ENCODE results near the gene RPS6KA1. TPM values are rescaled to one million over a fixed set of nuclear protein-coding genes. Genes with fewer than 3 reads are reported as not detected.
"Not testable (repeated sequence)": the region's sequence is repeated elsewhere in the genome, so short reads cannot be mapped to it uniquely, and the experiment has no call there.

The RPS6KA1 gene
- total RNA-seq, 5 donors from 2014 or later (not counting 1 experiment from before 2014, with no cell fraction given), result 85.8 to 123 (median 101) TPM

GRCh38 chr1:26496861-26497260, 32.7 kb upstream of the RPS6KA1 start:
- H3K27ac Mint-ChIP-seq, result peak overlapping the region in 1 of 2 donors; percentile 16
- H3K27me3 ChIP-seq (replicated peaks in 1 of 2; ENCODE audit: control insufficient read depth in 2 of 2, extremely low read depth in 1 of 2, insufficient read depth in 2 of 2, low read length in 1 of 2), result no peaks in the 10 kb centered on the region
- ChIA-PET POLR2A (no interaction called here), CTCF (interaction anchor here in 1 of 2 donors (0.7 kb wide), 1 partner anchor 265 kb away, joined by 7 read pairs; no protein-coding TSS in a partner anchor)
- no peak for DNase-seq
- 88% methylated on average over 3 of the region's 4 CpGs for WGBS (ENCODE audit: insufficient coverage)
- H3K4me3 ChIP-seq (ENCODE audit: control insufficient read depth in 1 of 2, extremely low read depth in 1 of 2, low read length in 1 of 2), result no peak overlapping the region
- no peaks in the 10 kb centered on the region for H3K9me3 Mint-ChIP-seq
- H3K4me3 Mint-ChIP-seq, result no peak overlapping the region
- H3K36me3 ChIP-seq (ENCODE audit: control insufficient read depth in 2 of 2, extremely low read depth in 1 of 2, insufficient read depth in 1 of 2, low read length in 1 of 2), result no peaks in the 10 kb centered on the region
- no peaks in the 10 kb centered on the region for H3K27me3 Mint-ChIP-seq
- H3K4me1 Mint-ChIP-seq, result peaks cover 4 to 10% (median 9%) of the 10 kb centered on the region in 3 donors
- H3K36me3 Mint-ChIP-seq, result no peaks in the 10 kb centered on the region
- peaks cover 5 to 20% of the 10 kb centered on the region in 2 experiments for H3K4me1 ChIP-seq (ENCODE audit: control insufficient read depth in 1 of 2, extremely low read depth in 1 of 2, insufficient read depth in 2 of 2, low read length in 2 of 2)
- no peak overlapping the region for H3K27ac ChIP-seq (ENCODE audit: low read length)
- H3K9me3 ChIP-seq, result no peaks in the 10 kb centered on the region
- ATAC-seq (replicated peaks in 1 of 4), result no peak

- Mint-ChIP-seq H3K36me3 (no peaks in the 10 kb centered on the region), H3K27me3 (no peaks in the 10 kb centered on the region), H3K27ac (peak overlapping the region; percentile 52 to 80), H3K4me3 (peak overlapping the region; percentile 28 to 56 (median 33)), H3K4me1 (peaks cover 7 to 17% (median 12%) of the 10 kb centered on the region in 3 donors), H3K9me3 (no peaks in the 10 kb centered on the region)
- DNase-seq (no peak), ATAC-seq (replicated peaks in 1 of 4) (no peak)
- H3K4me3 ChIP-seq (ENCODE audit: control insufficient read depth in 1 of 2, extremely low read depth in 1 of 2, low read length in 1 of 2), result no peak overlapping the region
- no peaks in the 10 kb centered on the region for H3K36me3 ChIP-seq (ENCODE audit: control insufficient read depth in 2 of 2, extremely low read depth in 1 of 2, insufficient read depth in 1 of 2, low read length in 1 of 2)
- WGBS (ENCODE audit: insufficient coverage), result 79% methylated on average over 4 of the region's 7 CpGs
- CTCF ChIA-PET, result interaction anchor here in 1 of 2 donors (0.6 to 0.7 kb wide), 3 partner anchors 9 to 966 kb away, joined by 3 to 4 read pairs (median 3); no protein-coding TSS in a partner anchor
- H3K9me3 ChIP-seq, result no peaks in the 10 kb centered on the region
- POLR2A ChIA-PET, result interaction anchor here in 1 of 2 donors (0.7 kb wide), 2 partner anchors 67 to 314 kb away, joined by 4 to 8 read pairs; partner anchors contain the start of gene DHDDS
- no peak overlapping the region for H3K27ac ChIP-seq (ENCODE audit: low read length)
- H3K4me1 ChIP-seq (ENCODE audit: control insufficient read depth in 1 of 2, extremely low read depth in 1 of 2, insufficient read depth in 2 of 2, low read length in 2 of 2), result peaks cover 5 to 24% of the 10 kb centered on the region in 2 experiments
- no peaks in the 10 kb centered on the region for H3K27me3 ChIP-seq (replicated peaks in 1 of 2; ENCODE audit: control insufficient read depth in 2 of 2, extremely low read depth in 1 of 2, insufficient read depth in 2 of 2, low read length in 1 of 2)
Measured at GRCh38 chr1:26498894-26499293, 30.7 kb upstream of the RPS6KA1 start.

- no peaks in the 10 kb centered on the region for H3K9me3 ChIP-seq
- H3K4me3 ChIP-seq (ENCODE audit: control insufficient read depth in 1 of 2, extremely low read depth in 1 of 2, low read length in 1 of 2), result peak overlapping the region; percentile 88 to 89
- H3K27ac Mint-ChIP-seq, result peak overlapping the region; percentile 93 to 94
- peak overlapping the region; percentile 77 to 86 (median 86) for H3K4me3 Mint-ChIP-seq
- peak overlapping the region; percentile 92 for H3K27ac ChIP-seq (ENCODE audit: low read length)
- peaks cover 5 to 24% of the 10 kb centered on the region in 2 experiments for H3K4me1 ChIP-seq (ENCODE audit: control insufficient read depth in 1 of 2, extremely low read depth in 1 of 2, insufficient read depth in 2 of 2, low read length in 2 of 2)
- ChIA-PET POLR2A (interaction anchor here (0.6 to 0.7 kb wide), 5 partner anchors 12 to 576 kb away, joined by 3 read pairs; partner anchors contain the start of gene DHDDS (in 1 of the 2)), CTCF (interaction anchor here (0.6 to 2.4 kb wide), 12 partner anchors 12 to 417 kb away, joined by 3 to 14 read pairs (median 3); partner anchors contain the start of genes HMGN2 (in 1 of the 2) and PIGV (in 1 of the 2))
- H3K27me3 Mint-ChIP-seq, result no peaks in the 10 kb centered on the region
- H3K4me1 Mint-ChIP-seq, result peaks cover 7 to 17% (median 12%) of the 10 kb centered on the region in 3 donors
- under 1% methylated on average over 73 of the region's 74 CpGs for whole genome bisulfite sequencing (ENCODE audit: insufficient coverage)
- no peaks in the 10 kb centered on the region for H3K36me3 Mint-ChIP-seq
- DNase-seq (peak; percentile 64 to 93 (median 81)), ATAC-seq (replicated peaks in 1 of 4) (peak; percentile 77 to 81 (median 79))
- H3K27me3 ChIP-seq (replicated peaks in 1 of 2; ENCODE audit: control insufficient read depth in 2 of 2, extremely low read depth in 1 of 2, insufficient read depth in 2 of 2, low read length in 1 of 2), result no peaks in the 10 kb centered on the region
- no peaks in the 10 kb centered on the region for H3K9me3 Mint-ChIP-seq
- H3K36me3 ChIP-seq (ENCODE audit: control insufficient read depth in 2 of 2, extremely low read depth in 1 of 2, insufficient read depth in 1 of 2, low read length in 1 of 2), result no peaks in the 10 kb centered on the region
Measured at GRCh38 chr1:26500488-26501175, 28.9 kb upstream of the RPS6KA1 start.

- DNase-seq; H3K9me3 Mint-ChIP-seq; H3K36me3 Mint-ChIP-seq; H3K27ac ChIP-seq (ENCODE audit: low read length); H3K27ac Mint-ChIP-seq; H3K4me3 Mint-ChIP-seq; H3K27me3 ChIP-seq (replicated peaks in 1 of 2; ENCODE audit: control insufficient read depth in 2 of 2, extremely low read depth in 1 of 2, insufficient read depth in 2 of 2, low read length in 1 of 2); ATAC-seq (replicated peaks in 1 of 4); H3K27me3 Mint-ChIP-seq; H3K9me3 ChIP-seq; H3K4me1 Mint-ChIP-seq; H3K4me1 ChIP-seq (ENCODE audit: control insufficient read depth in 1 of 2, extremely low read depth in 1 of 2, insufficient read depth in 2 of 2, low read length in 2 of 2); H3K36me3 ChIP-seq (ENCODE audit: control insufficient read depth in 2 of 2, extremely low read depth in 1 of 2, insufficient read depth in 1 of 2, low read length in 1 of 2); H3K4me3 ChIP-seq (ENCODE audit: control insufficient read depth in 1 of 2, extremely low read depth in 1 of 2, low read length in 1 of 2): not testable (repeated sequence)
- ChIA-PET CTCF (interaction anchor here (0.6 to 0.7 kb wide), 5 partner anchors 13 to 644 kb away, joined by 3 to 7 read pairs (median 5); partner anchors contain the start of gene SLC9A1 (in 1 of the 2)), POLR2A (interaction anchor here in 1 of 2 donors (0.7 kb wide), 1 partner anchor 9 kb away, joined by 4 read pairs; no protein-coding TSS in a partner anchor)
- WGBS (ENCODE audit: insufficient coverage), result 78% methylated on average over 1 of the region's 2 CpGs
Measured at GRCh38 chr1:26510711-26511110, 18.9 kb upstream of the RPS6KA1 start.

GRCh38 chr1:26515836-26516235, 13.7 kb upstream of the RPS6KA1 start:
- ATAC-seq (replicated peaks in 1 of 4); DNase-seq; H3K9me3 ChIP-seq; H3K4me3 Mint-ChIP-seq; H3K27ac Mint-ChIP-seq; H3K9me3 Mint-ChIP-seq; H3K4me1 ChIP-seq (ENCODE audit: control insufficient read depth in 1 of 2, extremely low read depth in 1 of 2, insufficient read depth in 2 of 2, low read length in 2 of 2); CTCF ChIA-PET; H3K4me1 Mint-ChIP-seq; H3K36me3 Mint-ChIP-seq; H3K27me3 Mint-ChIP-seq; H3K27ac ChIP-seq (ENCODE audit: low read length); H3K4me3 ChIP-seq (ENCODE audit: control insufficient read depth in 1 of 2, extremely low read depth in 1 of 2, low read length in 1 of 2); H3K27me3 ChIP-seq (replicated peaks in 1 of 2; ENCODE audit: control insufficient read depth in 2 of 2, extremely low read depth in 1 of 2, insufficient read depth in 2 of 2, low read length in 1 of 2); H3K36me3 ChIP-seq (ENCODE audit: control insufficient read depth in 2 of 2, extremely low read depth in 1 of 2, insufficient read depth in 1 of 2, low read length in 1 of 2): not testable (repeated sequence)
- 100% methylated on average over 2 of the region's 4 CpGs for WGBS (ENCODE audit: insufficient coverage)
- POLR2A ChIA-PET, result interaction anchor here in 1 of 2 donors (0.8 kb wide), 1 partner anchor 103 kb away, joined by 4 read pairs; no protein-coding TSS in a partner anchor

GRCh38 chr1:26516987-26517765, 12.4 kb upstream of the RPS6KA1 start:
- Histone ChIP-seq H3K27me3 (replicated peaks in 1 of 2; ENCODE audit: control insufficient read depth in 2 of 2, extremely low read depth in 1 of 2, insufficient read depth in 2 of 2, low read length in 1 of 2) (peaks cover 0 to 6% of the 10 kb centered on the region in 2 experiments), H3K9me3 (no peaks in the 10 kb centered on the region), H3K4me3 (ENCODE audit: control insufficient read depth in 1 of 2, extremely low read depth in 1 of 2, low read length in 1 of 2) (no peak overlapping the region), H3K4me1 (ENCODE audit: control insufficient read depth in 1 of 2, extremely low read depth in 1 of 2, insufficient read depth in 2 of 2, low read length in 2 of 2) (no peaks in the 10 kb centered on the region), H3K36me3 (ENCODE audit: control insufficient read depth in 2 of 2, extremely low read depth in 1 of 2, insufficient read depth in 1 of 2, low read length in 1 of 2) (no peaks in the 10 kb centered on the region), H3K27ac (ENCODE audit: low read length) (no peak overlapping the region)
- Mint-ChIP-seq H3K27ac (no peak overlapping the region), H3K9me3 (no peaks in the 10 kb centered on the region), H3K4me3 (no peak overlapping the region), H3K4me1 (no peaks in the 10 kb centered on the region), H3K36me3 (no peaks in the 10 kb centered on the region), H3K27me3 (no peaks in the 10 kb centered on the region)
- POLR2A ChIA-PET, result interaction anchor here in 1 of 2 donors (0.6 to 0.7 kb wide), 2 partner anchors 15 to 166 kb away, joined by 6 to 10 read pairs; no protein-coding TSS in a partner anchor
- 100% methylated on average over 1 of the region's 4 CpGs for WGBS (ENCODE audit: insufficient coverage)
- CTCF ChIA-PET, result interaction anchor here in 1 of 2 donors (0.7 kb wide), 1 partner anchor 119 kb away, joined by 4 read pairs; no protein-coding TSS in a partner anchor
- no peak for ATAC-seq (replicated peaks in 1 of 4)
- DNase-seq, result no peak

Measured in T-cell (primary cell).